ENCODE results near the gene EI24.

EI24 gene

DNA sequence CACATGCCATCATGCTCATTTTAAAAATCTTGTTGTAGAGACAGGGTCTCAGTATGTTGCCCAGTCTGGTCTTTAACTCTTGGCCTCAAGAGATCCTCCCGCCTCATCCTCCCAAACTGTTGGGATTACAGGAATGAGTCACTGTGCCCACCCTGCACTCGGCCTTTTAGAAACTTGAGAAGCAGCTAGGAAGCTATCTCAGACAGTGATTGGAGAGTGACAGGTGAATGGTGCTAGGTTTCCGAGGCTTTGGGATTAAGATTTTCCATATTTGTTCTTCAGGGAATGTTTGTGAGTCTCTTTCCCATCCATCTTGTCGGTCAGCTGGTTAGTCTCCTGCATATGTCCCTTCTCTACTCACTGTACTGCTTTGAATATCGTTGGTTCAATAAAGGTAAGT lies 10.5 kb downstream of the EI24 start:
- no peak for DNase-seq (ENCODE audit: low spot score)

DNA sequence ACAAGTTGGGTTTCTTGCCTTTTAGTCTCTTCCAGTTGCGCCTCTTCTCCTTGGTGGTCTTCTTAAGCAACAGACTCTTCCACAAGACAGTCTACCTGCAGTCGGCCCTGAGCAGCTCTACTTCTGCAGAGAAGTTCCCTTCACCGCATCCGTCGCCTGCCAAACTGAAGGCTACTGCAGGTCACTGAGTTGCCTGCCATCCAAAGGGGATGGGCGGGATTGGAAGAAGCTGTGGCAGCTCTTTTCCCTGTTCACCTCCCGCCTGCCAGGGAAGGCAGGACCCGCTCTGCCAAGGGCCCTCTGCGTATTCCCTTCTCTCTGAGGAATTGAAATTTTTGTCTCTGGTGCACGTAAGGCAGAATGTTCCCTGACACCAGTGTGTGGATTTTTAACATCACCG lies 14.2 kb downstream of the EI24 start:
- no peak for DNase-seq (ENCODE audit: low spot score)

GRCh38 chr11:125585487-125585886 lies 16.2 kb downstream of the EI24 start:
- DNase-seq (ENCODE audit: low spot score) = peak; percentile 10

GRCh38 chr11:125586623-125587022 lies 17.3 kb downstream of the EI24 start:
- DNase-seq (ENCODE audit: low spot score) = no peak

DNA sequence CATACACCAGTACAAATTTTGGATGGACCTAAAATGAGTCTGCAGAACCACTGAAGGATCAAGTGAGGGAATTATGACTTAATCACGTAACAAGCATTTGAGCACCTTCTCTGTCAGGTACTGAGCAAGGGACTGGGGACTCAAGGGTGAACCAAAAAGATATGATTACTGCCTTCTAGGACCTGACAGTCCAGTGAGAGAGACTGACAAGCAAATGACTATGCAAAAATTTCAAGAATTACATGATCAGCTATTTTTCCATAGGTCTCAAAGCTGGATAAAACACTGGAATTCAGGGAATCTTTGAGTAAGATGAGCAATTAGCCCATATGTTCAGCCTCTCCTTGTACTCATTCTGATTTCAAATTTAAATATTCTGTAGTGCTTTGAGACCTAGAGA lies 18.2 kb downstream of the EI24 start:
- DNase-seq (ENCODE audit: low spot score) = no peak

DNA sequence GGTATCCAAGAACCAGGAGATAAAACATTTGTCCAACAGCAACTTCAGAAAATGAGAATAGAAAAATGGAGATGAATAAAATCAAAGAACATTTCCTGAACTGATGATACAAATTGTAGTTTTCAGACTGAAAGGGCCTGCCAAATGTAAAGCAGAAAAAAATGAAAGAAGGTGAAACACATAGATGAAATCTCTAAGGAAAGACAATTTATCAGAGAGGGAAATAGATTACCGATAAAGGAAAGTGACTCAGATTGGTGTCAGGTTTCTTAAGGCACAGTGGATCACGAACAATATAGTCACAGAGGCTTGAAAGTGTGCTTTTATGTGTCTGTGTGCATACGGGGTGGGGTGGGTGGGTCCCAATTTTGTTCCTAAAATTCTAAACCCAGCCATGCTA lies 19.2 kb downstream of the EI24 start:
- DNase-seq (ENCODE audit: low spot score) = no peak

DNA sequence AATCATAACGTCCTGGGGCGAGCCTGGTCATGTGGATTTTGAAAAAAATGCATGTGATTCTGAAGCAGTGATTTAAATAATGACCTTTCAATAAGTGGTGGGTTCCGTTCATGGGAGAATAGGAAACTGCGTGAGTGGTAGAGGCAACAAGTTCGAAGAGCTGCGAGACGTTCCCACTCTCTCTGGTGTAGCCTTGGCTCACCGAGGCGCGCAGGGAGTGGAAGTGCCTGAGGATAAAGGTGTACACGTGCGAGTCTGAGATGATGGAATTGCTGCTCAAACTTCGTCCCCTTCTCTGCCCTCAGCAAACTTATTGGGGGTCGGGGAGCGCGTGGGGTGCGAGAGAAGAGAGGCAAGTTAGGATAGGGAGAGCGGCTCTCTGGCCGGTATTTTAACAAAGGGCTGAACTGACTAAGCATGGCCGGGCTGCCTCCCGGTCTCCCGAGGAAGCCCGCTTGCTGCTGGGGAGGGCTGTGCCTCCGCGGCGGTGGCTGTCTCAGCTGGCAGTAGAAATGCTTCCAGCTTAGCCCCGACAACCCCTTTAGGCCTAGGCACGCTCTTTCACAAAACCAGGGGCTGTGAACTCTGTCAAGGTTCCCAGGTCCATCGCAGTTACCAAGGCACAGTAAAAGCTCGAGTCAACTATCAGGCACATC lies 22.5 kb downstream of the EI24 start:
- peak; percentile 64 for DNase-seq (ENCODE audit: low spot score)

DNA sequence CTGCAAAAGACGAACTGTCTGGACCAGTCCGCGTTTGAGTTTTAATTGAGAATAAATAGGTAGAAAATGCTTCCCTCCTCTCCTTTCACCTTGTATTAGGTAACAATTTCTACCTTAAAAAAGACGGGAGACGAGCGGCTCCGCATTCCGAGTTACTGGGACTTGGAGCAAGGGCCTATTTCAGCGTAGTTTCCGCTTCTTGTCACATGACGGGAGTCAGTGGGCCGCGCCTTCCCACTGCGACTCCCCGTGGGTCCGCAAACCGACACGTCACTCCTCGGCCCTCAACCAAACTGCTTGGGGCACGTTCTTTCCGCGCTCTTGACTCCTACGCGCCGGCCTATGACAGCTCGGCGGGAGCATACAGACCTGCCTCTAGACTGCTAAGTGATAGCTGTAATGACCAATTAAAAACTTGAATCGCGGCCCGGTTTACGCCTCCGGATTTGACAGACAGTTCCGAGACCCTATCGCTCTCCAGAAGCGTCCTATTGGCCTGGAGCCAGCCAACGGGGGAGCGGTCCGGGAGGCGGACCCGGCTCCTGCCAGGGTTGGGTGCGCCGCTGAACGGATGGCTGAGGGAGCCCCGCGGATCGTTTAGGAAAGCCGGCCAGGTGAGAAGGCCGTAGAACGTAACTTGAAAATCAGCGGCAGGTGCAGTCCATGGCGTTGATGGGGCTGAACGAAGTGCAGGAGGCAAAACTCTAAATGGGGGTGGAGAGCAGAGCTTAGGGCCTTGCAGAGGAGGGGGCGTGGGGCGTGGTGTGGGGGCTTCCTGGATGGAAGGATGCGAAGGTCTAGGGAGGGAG lies 23.2 kb downstream of the EI24 start, which contains the start of gene STT3A:
TSS of gene STT3A (plus strand) at position 548 of the 809 bp plus-strand sequence. CDS start 3,064 bp downstream, outside the sequence.
- peak; percentile 98 for DNase-seq (ENCODE audit: low spot score)

DNA sequence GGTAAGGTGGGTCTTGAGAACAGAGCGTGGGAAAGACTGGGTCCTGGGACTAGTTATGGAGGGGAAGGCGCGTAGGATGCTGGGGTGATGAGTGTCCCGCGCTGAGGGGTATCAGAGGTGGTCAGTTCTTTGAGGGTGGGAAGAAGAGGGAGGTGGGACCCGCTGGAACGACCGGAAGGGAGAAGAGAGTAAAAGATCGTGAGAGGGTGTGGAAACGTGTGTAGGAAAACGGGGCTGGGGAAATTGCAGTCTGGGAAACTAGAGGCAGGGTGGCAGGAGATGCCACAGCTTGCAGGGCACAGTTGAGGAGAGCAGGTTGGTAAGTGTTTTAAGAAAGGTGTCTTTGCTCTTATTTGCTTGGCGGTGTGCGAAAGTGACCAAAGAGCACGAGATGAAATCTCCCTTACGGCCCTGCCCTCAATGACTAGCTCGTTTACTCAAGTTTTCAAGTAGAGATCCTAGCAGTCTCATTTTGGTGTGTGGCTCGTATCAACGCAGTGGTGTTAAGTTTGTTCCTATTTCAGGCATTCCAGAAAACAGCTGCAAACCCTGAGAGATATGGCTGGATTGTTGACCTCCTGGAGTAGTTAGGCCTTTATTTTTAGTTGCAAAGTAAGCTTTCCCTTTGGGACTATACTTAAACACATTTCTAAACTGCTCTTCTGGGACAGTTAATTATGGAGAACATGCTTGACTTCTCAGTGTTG lies 24.0 kb downstream of the EI24 start:
- DNase-seq (ENCODE audit: low spot score) = peak; percentile 47

DNA sequence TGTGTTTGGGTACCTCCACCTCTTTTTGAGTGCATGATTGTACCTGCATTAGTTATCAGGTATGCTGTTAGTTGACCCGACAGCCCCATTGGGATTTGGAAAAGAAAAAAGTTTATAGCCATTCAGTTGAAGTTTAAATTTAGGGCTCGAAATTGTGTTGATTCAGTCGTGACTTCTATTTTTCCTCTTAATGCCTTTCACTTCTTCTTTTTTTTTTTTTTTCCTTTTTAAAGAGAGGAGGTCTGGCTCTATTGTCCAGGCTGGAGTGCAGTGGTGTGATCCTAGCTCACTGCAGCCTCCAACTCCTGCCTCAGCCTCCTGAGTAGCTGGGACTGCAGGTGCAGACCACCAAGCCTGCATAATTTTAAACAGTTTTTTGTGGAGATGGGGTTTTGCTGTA lies 25.7 kb downstream of the EI24 start:
- DNase-seq (ENCODE audit: low spot score) = no peak

DNA sequence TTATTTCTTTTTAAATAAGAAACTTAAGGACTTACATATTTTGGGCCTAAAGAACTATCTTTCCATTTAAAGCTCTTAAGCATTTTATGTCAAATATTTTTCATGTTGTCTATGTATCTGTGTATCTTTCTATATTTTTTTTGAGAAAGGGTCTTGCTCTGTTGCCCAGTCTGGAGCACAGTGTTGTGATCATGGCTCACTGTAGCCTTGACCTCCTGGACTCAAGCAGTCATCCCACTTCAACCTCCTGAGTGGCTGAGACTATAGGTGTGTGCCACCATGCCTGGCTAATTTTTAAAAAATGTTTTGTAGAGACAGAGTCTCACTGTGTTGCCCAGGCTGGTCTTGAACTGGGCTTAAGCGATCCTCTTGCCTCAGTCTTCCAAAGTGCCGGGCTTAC lies 31.4 kb downstream of the EI24 start:
- DNase-seq (ENCODE audit: low spot score) = no peak

DNA sequence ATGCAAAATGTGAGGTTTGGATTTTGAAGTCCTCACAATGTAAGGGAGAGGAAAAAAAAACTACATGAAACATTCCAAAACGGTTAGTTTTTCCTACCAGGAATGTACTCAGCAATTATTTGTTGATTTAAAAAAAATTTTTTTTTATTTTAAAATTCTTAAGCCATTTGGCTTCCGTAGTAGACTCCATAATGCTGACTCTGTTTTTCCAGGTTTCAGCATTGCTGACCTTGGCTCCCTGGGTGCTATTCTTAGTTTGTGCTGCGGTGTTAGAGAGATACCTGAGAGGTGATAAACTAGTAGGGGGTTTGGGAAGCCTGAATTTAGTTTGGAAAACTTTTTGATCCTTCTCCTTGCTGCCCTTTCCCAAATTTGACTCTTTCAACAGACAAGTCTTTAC lies 33.9 kb downstream of the EI24 start:
- DNase-seq (ENCODE audit: low spot score) = peak; percentile 9

GRCh38 chr11:125605417-125605816 lies 36.1 kb downstream of the EI24 start:
- DNase-seq (ENCODE audit: low spot score) = no peak

GRCh38 chr11:125609545-125609944 lies 40.3 kb downstream of the EI24 start:
- DNase-seq (ENCODE audit: low spot score) = no peak

DNA sequence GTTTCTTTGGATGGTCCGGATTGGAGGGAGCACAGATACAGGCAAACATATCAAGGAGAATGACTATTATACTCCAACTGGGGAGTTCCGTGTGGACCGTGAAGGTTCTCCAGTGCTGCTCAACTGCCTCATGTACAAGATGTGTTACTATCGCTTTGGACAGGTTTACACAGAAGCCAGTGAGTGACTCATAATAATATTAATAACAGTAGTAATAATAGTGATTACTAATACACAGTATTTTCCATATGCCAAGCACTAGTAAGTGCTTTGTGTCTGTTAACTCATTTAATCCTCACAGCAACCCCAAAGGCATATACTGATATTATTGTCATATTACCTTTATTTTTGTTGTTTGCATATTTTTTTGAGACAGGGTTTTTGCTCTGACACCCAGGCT lies 49.1 kb downstream of the EI24 start:
- DNase-seq (ENCODE audit: low spot score) = no peak

GRCh38 chr11:125621995-125622394 lies 52.7 kb downstream of the EI24 start:
- peak; percentile 40 for DNase-seq (ENCODE audit: low spot score)

- no peak for DNase-seq (ENCODE audit: low spot score)
Observed at GRCh38 chr11:125623064-125623463, 53.8 kb downstream of the EI24 start.

- DNase-seq (ENCODE audit: low spot score) = no peak
Observed at GRCh38 chr11:125624756-125625213, 55.5 kb downstream of the EI24 start, which contains the start of gene CHEK1. Gene CHEK1, plus strand, starts transcription at chr11:125625163. Its CDS starts 1,606 bp downstream, at chr11:125626769.

GRCh38 chr11:125625225-125625629 lies 56.0 kb downstream of the EI24 start:
- DNase-seq (ENCODE audit: low spot score) = no peak

DNA sequence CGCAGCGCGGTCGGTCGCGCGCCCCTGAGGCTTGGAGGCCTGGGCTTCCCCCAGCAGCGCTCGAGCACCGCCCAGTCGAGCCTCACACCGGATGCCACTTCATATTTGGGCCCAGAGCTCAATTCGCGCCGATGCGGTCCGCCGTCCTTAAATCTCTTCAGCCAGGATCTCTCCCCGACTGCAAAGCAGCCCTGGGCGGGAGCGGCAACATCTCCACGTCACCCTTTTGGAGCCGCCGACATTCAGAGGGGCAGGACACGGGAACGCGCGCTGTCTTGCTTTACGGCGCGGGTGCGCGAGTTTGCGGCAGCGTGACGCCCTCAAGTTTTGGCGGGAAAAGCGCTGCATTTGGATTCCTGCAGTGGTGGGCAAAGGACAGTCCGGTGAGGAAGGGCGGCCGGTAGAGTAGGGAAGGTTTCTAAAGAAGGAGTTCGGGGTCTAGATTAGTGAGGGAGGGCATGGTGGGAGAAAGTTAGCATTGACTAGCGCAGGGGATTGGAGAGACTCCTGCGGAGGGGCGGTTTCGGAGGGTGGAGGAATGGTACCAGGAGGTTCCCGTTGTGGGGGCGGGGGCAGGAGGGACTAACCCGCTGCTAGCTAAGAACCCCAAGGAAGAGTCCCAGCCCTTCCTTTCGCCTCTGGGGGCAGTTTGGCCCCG lies 56.5 kb downstream of the EI24 start:
- peak; percentile 91 for DNase-seq (ENCODE audit: low spot score)

DNA sequence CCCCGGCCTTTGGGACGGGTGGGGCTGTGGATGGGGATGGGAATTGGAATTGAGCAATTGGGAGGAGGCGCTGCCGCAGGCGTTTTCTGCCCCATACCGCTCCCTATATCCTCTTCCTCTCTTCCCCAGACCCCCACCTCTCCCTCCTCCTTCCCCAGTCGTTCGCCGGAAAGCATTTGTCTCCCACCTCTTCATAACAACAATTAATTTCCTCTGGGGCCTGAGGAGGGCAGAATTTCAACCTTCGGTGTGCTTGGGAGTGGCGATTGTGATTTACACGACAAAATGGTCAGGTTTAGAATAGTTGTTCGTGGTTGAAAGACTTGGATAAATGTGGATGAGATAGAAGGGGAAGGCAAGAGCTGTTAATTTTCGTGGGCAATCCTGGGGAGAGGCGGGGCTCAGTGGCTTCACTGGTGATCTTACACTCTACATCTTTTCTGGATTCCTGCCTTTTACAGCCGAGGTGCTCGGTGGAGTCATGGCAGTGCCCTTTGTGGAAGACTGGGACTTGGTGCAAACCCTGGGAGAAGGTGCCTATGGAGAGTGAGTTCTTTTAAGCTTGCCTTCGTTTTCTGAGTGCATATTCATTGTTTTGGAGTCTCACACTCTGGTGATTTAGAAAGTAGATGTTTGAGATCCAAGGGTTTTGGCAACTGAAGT lies 57.1 kb downstream of the EI24 start:
- no peak for DNase-seq (ENCODE audit: low spot score)
